ENCODE measurements around the gene NINJ2.
"Not testable (repeated sequence)": the region's sequence is repeated elsewhere in the genome, so short reads cannot be mapped to it uniquely, and the experiment has no call there.

NINJ2 gene

DNA sequence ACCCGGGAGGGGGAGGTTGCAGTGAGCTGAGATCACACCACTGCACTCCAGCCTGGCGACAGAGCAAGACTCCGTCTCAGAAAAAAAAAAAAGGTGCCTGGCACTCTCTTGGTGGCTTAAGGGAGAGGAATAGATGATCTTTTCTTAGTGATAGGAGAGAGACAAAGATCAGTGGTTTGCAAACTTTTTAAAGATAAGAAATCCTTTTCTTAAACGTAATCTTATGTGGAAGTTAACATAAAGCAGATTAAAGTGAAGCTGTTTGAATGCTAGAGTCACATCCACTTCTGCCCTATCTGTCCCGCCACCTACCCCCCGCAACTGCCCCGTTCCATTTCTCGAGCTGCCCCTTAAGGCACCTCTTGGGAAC, 6.3 kb upstream of the NINJ2 start:
- no peak for DNase-seq

DNA sequence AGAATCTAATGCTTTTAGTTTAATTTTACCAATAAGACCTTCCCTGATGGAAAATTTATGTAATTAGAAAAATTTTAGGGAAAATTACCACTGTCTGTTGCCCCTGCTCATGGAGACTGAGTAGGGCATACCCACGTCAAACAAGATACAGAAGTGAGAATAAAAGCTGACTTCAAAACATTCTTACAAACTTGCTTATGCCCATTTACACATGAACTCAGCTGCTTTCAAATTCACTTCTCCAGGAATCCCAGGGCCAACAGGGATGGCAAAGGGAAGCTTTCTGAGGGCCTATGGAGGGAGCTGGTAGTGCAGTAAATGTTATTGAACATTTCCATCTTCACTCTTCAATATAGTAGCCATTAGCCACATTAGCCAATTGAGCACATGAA, 4.8 kb upstream of the NINJ2 start:
- no peak for DNase-seq

DNA sequence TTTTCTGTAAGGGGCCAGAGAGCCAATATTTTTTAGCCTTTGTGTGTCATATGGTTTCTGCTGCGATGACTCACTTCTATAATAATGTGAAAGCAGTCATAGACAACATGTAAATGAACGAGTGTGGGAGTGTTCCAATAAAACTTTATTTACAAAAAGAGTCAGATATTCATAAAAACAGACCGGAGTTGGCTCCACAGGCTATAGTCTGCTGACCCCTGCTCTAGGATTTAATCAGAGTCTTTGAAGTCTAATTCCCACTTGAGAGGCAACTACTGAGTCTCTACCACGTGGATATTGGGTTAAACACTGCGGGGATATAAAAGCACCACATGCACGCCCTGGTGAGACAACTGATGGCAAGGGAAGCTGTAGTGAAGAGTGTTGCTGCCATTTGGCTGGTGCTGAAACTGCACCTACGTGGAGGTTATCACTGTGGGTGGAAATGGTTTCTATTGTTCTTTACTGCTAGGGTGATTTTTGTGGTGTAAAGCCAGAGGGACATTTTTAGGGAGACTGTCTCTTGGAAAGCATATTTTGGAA, 3.6 kb upstream of the NINJ2 start:
- DNase-seq = no peak

DNA sequence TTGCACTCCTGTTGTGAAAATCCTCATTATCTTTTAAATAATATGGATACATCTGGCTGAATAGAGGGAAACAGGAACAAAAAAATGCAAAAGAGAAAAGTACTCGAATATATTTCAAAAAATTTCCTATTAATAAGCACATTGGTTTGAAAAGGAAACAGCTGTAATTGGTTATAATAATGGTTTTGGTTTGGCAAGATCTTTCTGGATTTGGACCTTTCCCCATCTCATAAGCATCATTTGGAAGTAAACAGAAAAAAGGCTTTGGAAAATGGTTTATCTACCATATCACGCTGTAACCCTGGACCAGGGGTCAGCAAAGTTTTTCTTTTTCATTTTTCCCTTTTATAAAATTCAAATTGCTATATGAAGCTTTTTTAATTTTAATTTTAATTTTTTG, 2.8 kb upstream of the NINJ2 start:
- no peak for DNase-seq

DNA sequence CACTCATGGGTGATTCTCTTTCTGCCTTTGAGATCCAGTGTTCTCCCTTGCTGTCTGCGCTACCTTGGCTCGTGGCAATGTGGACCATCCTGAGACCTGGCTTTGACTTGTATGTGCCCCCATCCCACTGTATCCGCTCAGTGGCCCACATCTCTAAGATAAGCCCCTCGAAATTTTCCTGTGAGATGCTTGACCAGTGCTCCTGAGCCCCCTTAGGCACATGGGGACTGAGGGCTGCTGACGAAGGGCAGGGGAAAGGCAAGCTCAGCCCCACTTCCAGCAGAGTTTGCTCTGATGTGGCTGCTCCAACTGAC, 1.5 kb upstream of the NINJ2 start:
- no peak for DNase-seq

DNA sequence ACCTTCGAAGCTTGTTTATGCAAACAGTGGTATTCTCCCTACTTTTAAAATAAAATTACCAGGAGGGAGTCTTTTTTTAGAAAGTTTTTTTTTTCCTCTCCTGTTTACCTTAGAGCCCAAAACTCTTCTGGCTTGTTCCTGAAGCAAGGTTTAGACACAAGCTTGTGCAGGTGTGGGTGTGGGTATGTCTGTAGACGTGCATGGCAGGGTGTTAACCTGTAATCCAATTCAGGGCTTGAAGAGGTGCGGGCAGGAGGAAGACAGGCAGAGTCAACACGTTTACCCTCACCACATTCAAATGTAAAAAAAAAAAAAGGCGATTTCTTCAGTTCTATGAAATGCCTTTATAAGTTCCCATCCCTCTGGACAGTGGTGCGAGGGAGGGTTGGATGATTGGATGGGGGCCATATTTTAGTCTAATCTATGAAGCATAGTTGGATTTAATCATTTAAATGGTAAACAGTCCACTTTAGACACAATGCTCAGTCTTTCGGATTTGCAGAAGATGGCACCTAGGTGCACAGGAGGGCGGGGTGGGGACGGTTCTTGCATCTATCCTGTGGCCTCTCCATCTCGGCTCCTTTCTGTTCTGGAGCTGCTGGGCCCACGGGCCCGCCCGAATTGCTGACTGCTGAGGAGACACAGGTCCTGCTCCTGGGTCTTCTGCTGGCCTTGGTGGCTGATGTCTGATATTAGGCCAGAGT, 982 bp upstream of the NINJ2 start:
- DNase-seq = no peak

DNA sequence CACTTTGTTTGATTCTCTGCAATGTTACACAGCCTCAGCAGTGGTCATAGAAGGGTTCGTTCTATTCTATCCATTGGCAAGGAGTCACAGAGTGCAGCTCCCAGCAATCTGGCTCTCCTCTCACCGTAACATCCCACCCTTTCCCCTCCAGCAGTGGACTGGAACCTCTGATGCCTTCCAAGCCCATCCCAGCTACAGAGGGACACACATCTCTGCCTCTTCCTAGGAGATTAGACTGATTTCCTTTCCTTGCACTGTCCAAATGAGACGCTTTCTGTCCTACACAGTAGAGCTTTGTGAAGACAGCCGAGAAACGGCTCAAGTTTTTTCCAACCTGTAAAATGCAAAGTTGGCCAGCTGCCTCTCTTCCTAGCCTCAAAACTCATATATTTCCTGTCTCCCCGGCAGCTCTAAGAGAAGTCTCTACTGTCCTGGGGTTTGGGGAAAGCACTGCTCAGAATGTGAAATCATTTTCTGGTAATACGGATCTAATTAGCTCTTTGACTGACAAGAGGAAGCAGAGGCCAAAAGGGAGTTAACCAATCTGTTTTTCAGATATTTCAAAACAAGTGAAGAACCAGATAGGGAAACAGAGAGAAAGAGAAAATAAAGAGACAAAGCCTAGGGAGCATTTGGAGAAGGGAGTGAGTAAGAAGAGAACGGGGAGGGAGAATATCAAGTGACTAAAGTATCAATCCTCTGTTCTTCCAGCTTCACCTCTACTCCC, 516 bp downstream of the NINJ2 start:
- no peak for DNase-seq

DNA sequence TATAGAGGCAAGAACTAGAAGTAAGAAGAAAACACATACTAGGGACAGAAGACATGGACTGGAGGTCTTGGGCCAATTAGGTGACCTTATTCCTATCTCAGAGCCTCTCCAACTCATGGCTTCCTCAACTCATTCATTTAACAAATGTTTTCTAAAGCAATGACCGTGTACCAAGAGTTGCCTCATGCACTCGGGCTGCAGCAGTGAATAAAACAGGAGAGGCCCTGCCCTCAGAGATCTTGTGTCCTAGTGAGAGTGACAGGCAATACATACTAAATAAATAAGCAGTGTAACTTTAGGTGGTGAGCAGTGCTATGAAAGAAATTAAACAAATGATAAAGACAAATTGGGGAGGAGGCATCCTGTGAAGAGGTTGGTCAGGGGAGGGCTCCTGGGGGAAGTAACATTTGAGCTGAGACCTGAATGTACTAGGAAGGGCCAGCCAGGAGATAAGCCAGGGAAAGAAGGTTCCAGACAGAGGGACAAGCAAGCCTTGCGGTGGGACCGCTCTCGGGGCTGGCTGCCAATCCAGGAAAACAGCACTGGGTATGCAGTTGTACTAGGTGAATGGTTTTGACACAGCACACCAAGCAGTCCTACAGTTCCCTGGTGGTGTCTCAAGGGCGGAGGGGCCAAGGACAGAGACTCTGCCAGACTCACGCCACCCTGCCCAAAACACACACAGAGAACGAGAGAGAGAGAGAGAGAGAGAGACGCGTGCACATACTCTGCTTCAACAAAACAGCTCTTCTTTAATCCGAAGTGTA, 1.3 kb downstream of the NINJ2 start:
- no peak for DNase-seq

DNA sequence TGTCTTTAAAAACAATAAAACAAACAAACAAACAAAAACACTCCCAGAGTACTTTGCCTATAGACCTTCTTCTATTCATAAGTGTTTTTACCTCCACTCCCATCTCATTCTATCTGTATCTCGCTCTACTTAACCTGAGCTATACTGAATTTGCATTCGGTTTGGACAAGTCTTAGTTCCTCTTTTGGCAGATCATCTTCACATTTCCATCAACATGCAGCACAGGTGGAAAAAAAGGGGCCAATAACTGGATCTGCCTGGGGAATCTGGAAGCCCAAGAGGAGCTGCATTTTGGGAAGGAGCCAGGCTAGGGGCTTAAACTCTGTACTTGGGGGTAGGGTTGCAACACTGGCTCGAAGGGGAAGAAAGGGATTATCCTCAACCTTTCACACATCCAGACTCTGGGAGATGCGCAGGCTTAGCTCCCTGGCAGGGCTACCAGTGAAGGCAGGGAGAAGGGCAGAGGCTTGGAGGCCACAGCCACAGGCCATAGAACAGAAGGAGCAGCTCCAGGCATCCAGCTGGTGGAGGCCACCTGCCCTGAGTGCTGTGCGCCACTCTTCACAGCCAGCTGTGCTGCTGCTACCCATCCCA, 4.1 kb downstream of the NINJ2 start:
- DNase-seq = no peak

DNA sequence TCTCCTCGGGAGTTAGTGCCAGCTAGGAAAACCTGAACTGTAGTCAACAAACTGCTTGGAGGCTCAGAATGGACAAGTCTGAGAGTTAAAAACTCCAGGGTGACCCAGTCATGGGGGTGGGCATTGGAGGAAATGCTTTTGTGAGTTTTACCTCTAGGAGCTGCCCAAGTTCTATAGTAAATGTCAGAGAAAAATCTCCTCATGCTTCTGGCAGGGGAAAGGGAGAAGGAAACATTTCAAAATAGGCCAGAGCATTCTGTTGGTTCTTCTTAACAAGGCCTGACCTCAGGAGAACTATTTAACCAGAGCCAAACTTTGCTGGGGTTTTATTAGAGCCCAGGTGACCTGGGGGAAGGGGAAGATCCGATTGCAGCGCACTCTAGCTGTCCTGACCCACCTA, 12.3 kb downstream of the NINJ2 start:
- DNase-seq = no peak

DNA sequence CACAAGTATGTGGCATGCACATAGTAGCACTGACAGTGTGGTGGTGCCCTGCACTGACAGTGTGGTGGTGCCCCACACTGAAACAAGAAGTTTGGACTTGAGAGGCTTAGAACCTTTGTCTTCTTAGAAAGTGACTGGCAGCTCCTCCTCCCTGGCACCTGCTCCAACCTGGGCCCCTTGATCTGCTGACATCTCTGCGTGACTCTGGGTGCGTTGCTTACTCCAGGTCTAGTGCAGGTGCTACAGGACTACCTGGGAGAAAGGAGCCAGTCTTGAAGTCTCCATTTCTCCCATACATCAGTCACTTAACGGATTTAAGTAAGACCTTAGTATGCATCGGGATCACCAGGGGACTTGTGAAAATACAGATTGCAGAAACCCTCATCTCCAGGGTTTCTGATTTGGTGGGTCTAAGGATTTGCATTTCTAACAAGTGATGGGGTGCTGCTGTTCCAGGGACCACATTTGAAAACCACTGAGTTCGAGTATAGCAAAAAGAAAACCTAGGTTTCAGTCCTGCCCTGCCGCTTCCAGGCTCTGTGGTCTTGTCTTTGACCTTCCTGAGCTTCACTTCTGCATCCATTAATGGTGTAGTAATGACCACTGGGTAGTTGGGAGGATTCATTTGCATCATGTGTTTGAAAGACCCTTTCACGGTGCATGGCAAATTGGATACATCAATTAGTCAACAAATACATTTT, 15.7 kb downstream of the NINJ2 start:
- DNase-seq = no peak

DNA sequence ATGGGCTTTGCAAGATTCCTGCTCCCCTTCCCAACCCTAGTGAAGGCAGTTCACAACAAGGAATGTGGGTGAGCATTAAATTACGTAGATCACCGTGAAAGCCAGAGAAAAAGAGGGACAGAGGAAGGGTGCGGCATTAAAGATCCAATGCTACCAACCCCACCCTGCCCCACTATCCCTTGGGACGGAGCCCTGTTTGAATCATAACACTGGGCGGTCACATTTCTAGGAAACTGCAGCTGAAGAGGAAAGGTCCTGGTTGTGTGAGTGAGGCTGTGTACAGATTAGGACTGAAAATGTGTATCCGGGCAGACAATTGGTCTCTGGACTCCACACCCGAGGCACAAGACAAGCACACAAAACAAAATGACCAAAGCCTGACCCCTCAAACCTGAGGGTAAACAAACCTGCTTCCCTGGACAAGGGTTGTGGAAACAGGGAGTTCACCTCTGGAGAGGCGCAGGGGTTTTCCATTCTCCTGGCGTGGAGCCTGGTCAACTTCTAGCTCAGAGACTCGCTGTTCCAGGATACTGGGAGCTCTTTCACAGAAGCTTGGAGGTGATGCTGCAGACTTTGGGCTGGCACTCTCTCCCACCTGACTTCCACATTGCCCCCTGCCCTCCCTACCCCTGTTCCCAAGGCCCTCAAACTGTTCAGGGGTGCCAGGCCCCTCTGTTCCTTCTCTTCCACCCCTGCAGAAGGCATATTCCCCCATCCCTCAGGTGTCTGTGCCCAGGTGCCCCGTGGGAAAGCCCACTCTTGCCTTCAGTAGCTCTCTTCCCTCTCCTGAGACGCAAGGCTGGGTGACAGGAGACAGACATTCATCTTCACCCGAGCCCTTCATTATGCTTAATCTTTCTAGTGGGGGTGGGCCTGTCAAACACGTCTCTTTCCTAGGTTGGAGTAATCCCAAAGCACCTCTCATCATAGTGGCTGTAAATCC, 16.5 kb downstream of the NINJ2 start:
- DNase-seq = no peak

DNA sequence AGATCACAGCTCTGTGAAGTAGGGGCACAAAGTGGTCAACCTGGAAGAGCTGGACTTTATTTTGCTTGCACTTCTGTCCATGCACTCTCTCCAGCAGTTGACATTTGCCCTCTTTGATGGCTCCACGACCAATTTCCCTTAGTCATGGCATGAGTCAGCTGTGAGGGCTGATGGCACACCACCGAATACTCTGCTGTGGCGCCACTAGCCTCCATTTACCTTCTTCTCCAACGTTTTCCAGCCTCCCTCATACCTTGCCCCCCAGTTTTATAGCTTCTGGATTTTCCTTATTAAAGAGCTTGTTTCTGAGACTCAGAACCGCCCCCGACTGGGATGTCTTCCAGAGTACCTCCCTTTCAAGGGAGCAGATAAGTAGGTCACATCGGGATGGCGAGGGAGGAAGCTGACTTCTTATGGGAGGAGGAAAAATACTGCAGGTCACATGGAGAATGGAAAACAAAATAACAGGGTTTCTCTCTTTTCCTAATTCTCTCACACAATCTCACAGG, 17.6 kb downstream of the NINJ2 start:
- no peak for DNase-seq

DNA sequence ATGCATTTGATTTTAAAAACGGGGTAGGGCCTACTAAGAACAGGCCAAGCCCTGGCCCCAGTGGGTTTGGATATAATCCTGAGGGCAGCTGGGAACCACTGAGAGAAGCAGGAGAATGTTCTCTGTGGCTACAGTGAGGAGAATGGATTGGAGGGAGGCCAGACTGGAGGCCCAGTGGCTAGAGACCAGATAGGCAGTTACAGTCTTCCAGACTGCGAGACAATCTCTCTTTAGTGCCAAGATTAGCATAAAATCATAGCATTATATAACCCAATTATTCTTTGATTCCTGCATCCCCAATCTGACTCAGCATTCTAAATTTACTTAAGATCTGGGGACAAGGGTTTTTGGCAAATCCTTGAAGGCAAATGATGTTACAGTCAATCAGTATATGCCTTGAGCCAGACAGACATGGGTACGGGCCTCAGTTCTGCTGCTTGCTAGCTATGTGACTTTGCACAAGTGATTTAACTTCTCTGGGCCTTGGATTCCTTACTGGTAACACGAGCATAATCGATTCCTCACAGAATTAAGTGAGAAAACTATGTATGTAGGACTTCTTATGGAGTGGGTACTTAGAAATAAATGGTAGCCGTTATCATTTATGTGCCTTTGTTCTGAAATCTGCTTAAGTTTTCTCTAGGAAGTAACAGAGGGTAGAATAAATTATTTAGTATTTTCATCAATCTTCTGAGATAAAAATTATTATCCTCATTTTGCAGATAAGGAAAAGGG, 18.3 kb downstream of the NINJ2 start:
- DNase-seq = no peak

DNA sequence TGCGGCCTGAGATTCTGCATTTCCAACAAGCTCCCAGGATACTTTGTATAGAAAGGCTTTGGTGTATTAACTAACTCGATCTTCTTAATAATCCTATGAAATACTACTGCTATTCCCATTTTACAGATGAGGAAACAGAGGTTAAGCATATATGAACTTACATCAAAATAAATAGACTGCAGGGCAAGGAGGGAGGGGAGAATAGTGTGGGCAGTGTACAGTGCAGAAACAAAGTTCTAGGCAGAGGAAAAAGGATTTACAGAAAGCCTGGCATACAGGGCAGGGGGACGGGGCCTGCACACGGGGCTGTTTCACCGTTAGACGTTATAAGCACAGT, 19.0 kb downstream of the NINJ2 start:
- no peak for DNase-seq

DNA sequence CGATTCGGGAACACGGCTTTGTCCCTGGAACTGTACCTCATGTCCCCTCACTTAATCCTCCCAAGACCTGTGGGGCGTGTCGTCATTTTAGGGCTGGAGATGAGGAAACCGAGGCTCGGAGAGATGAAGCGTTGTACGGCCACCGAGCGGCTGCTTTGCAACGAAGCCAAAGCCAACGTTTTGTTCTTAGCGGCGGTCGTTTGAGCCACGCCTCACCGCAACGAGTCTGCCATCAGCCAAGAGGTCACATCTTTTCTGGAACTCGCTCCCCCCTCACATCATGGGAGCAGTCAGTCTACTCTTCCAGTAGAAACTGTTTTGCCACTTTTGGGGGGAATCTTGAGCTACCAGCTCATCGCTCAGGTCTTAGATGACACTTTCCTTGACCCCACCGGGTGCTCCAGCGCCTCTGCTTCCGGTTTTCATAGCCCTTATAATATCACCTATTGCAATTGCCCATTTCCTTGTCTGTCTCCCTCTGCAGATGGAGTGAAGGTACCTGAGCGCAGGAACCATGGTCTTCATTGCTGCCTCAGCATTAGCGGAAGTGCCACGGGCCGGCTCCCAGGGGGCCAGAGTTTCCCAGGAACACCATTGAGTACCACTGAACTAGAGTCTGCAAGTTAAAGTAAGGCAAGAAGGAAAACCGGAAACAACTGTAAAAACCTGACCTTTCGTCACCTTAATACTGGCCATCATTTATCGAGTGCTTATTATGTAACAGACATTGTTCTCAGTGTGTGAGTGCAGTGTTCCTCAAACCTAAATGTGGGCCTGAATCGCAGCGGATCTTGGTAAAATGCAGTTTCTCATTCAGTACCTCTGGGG, 19.6 kb downstream of the NINJ2 start:
- no peak for DNase-seq

DNA sequence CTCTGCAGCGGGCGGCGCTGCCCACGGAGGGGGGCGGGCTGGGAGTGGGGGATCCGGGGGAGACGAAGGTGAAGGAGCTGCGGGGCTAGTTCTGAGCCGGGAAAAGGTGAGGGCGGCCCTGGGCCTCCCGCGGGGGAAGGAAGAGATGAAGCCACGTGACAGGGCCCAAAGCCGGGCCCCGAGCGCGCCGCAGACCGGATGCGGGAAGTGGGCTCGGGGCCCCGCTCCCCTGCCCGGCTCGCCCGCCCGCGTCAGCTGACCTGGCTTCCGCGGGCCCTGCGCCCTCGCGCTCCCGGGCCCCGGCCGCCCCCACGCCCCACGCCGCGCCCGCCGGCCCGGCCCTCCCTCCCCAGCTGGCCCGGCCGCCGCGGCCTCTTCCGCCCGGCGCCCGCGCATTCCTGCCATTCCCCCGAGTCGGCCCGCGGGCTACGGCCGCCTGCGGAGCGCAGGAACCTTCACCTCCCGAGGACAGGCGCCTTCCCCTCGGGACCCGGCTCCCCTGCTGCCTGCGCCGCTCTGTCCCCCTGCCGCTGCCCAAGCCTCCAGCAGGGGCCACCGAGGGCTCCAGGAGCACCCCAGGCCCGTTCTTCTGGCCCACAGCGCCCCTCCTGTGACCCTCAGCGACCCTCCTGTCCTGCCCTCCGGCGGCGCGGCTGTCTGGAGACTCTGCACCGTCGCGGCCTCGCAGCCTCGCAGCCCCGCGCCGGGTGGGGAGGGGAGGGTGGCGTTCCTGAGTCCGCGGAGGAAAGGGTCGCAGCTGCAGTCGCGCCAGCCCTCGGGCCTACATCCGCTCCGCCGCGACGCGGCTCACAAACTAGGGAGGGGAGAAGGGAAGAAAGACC, 20.4 kb downstream of the NINJ2 start:
- DNase-seq = no peak

DNA sequence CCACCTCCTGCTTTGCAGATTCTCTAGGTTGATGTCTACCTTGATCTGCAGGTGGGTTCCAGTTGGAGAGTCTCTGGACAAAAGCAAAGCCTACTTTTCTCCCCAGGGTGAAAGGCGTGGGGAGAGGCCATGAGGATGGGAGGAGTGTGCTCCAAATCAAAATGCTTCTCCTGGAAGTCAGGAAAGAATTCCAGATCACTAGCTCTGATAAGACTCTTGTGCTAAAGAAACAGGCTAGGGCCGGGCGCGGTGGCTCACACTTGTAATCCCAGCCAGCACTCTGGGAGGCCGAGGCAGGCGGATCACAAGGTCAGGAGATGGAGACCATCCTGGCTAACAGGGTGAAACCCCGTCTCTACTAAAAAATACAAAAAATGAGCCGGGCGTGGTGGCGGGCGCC, 21.9 kb downstream of the NINJ2 start:
- DNase-seq = not testable (repeated sequence)

DNA sequence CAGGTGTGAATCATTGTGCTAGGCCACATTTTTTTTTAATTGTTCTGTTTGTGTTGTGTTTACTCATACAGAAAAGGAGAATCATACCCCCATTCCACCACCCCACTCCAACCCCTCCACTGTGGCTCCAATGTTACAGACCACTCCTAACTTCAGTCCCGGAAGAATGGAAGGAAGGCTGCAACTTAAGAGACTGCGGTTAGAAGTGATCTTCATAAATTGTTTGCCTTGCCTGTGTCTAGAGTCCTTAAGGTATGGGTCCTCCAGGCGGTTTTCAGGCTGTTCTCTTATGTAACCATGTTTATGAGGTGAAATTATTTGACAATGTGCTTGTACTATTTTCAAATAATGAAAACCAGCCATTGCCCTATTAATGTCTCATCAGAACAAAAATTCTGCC, 22.5 kb downstream of the NINJ2 start:
- DNase-seq = no peak

Data from DMS79 (cell line).